ENCODE data around the gene GUCA2B. TPM values are rescaled to one million over a fixed set of nuclear protein-coding genes. Genes with fewer than 3 reads are reported as not detected.

The GUCA2B gene
- total RNA-seq, 1 experiment from 2014 or later = not detected

- no peak overlapping the region for H3K4me3 Mint-ChIP-seq (ENCODE audit: unreplicated experiment)
- H3K9me3 Mint-ChIP-seq (ENCODE audit: unreplicated experiment) = no peaks in the 10 kb centered on the region
- H3K27ac Mint-ChIP-seq (ENCODE audit: low read depth, unreplicated experiment) = no peak overlapping the region
- BruUV-seq (replicated peaks) = no TSS peak
- peaks cover 28% of the 10 kb centered on the region for H3K27me3 Mint-ChIP-seq (ENCODE audit: insufficient read depth, unreplicated experiment)
- no peaks in the 10 kb centered on the region for H3K36me3 Mint-ChIP-seq (ENCODE audit: insufficient read depth, unreplicated experiment)
- intact Hi-C loops (cut with micrococcal nuclease) = no loop called here
- ChIA-PET POLR2A (no interaction called here), CTCF (no interaction called here)
- H3K4me1 Mint-ChIP-seq (ENCODE audit: insufficient read depth, unreplicated experiment) = no peaks in the 10 kb centered on the region
- TF ChIP-seq, protein P1, sequence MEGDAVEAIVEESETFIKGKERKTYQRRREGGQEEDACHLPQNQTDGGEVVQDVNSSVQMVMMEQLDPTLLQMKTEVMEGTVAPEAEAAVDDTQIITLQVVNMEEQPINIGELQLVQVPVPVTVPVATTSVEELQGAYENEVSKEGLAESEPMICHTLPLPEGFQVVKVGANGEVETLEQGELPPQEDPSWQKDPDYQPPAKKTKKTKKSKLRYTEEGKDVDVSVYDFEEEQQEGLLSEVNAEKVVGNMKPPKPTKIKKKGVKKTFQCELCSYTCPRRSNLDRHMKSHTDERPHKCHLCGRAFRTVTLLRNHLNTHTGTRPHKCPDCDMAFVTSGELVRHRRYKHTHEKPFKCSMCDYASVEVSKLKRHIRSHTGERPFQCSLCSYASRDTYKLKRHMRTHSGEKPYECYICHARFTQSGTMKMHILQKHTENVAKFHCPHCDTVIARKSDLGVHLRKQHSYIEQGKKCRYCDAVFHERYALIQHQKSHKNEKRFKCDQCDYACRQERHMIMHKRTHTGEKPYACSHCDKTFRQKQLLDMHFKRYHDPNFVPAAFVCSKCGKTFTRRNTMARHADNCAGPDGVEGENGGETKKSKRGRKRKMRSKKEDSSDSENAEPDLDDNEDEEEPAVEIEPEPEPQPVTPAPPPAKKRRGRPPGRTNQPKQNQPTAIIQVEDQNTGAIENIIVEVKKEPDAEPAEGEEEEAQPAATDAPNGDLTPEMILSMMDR (IDR thresholded peaks at IDR 0.05; ENCODE audit: unreplicated experiment) = no peak
- DNase-seq (ENCODE audit: unreplicated experiment) = no peak
Observed at GRCh38 chr1:42114229-42114628, 39.0 kb upstream of the GUCA2B start.

DNA sequence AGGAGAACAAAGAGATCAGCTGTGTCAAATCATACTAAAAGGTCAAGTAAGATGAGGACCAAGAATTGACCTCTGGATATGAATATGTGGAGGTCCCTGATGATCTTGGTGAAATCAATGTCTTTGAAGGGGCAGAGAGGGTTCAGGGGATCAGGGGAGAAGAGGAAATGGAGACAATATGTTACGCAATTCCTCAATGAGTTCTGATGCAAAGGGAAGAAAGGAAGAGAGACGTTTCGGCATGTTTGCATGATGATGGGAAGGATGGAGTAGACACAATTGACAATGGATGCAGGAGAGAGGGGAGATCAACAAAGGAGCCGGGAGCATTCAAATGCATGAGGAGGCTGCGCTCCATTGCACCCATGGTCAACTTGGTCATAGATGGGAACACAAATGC lies 36.0 kb upstream of the GUCA2B start:
- intact Hi-C loops (cut with micrococcal nuclease) = no loop called here
- ChIA-PET CTCF (no interaction called here), POLR2A (no interaction called here)
- peaks cover 40% of the 10 kb centered on the region for H3K27me3 Mint-ChIP-seq (ENCODE audit: insufficient read depth, unreplicated experiment)
- no TSS peak for BruUV-seq (replicated peaks)
- TF ChIP-seq, protein P1 (IDR thresholded peaks at IDR 0.05; ENCODE audit: unreplicated experiment) = no peak
- H3K27ac Mint-ChIP-seq (ENCODE audit: low read depth, unreplicated experiment) = no peak overlapping the region
- H3K4me1 Mint-ChIP-seq (ENCODE audit: insufficient read depth, unreplicated experiment) = no peaks in the 10 kb centered on the region
- DNase-seq (ENCODE audit: unreplicated experiment) = no peak
- H3K36me3 Mint-ChIP-seq (ENCODE audit: insufficient read depth, unreplicated experiment) = no peaks in the 10 kb centered on the region
- H3K9me3 Mint-ChIP-seq (ENCODE audit: unreplicated experiment) = peaks cover 7% of the 10 kb centered on the region
- no peak overlapping the region for H3K4me3 Mint-ChIP-seq (ENCODE audit: unreplicated experiment)

DNA sequence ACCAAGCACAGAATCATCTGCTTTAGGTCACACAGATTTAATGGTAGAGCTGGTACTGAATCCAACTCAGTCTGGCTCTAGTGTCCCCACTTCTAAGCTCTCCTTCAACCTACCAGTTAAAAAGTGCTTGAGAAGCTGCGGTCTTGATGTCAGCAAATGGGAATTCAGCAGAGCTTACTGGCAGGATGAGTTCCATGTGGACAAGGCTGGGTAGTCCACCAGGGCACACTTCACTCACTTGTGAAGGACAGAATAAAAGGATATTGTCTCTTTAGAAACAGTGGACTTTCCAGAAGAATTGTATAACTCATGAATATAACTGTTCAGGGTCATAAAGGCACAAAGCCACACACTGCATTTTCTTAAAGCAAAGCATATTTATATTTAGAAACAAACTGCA lies 35.1 kb upstream of the GUCA2B start:
- DNase-seq (ENCODE audit: unreplicated experiment) = no peak
- Mint-ChIP-seq H3K4me3 (ENCODE audit: unreplicated experiment) (no peak overlapping the region), H3K27me3 (ENCODE audit: insufficient read depth, unreplicated experiment) (peaks cover 40% of the 10 kb centered on the region), H3K9me3 (ENCODE audit: unreplicated experiment) (peaks cover 7% of the 10 kb centered on the region), H3K4me1 (ENCODE audit: insufficient read depth, unreplicated experiment) (no peaks in the 10 kb centered on the region), H3K36me3 (ENCODE audit: insufficient read depth, unreplicated experiment) (no peaks in the 10 kb centered on the region), H3K27ac (ENCODE audit: low read depth, unreplicated experiment) (no peak overlapping the region)
- ChIA-PET CTCF (no interaction called here), POLR2A (no interaction called here)
- BruUV-seq (replicated peaks) = no TSS peak
- TF ChIP-seq, protein P1 (IDR thresholded peaks at IDR 0.05; ENCODE audit: unreplicated experiment) = no peak
- intact Hi-C loops (cut with micrococcal nuclease) = no loop called here

- H3K9me3 Mint-ChIP-seq (ENCODE audit: unreplicated experiment) = peaks cover 7% of the 10 kb centered on the region
- no peaks in the 10 kb centered on the region for H3K4me1 Mint-ChIP-seq (ENCODE audit: insufficient read depth, unreplicated experiment)
- no peak overlapping the region for H3K27ac Mint-ChIP-seq (ENCODE audit: low read depth, unreplicated experiment)
- ChIA-PET CTCF (no interaction called here), POLR2A (no interaction called here)
- no peaks in the 10 kb centered on the region for H3K36me3 Mint-ChIP-seq (ENCODE audit: insufficient read depth, unreplicated experiment)
- BruUV-seq (replicated peaks) = no TSS peak
- TF ChIP-seq, protein P1 (IDR thresholded peaks at IDR 0.05; ENCODE audit: unreplicated experiment) = no peak
- no peak overlapping the region for H3K4me3 Mint-ChIP-seq (ENCODE audit: unreplicated experiment)
- intact Hi-C loops (cut with micrococcal nuclease) = no loop called here
- H3K27me3 Mint-ChIP-seq (ENCODE audit: insufficient read depth, unreplicated experiment) = peaks cover 43% of the 10 kb centered on the region
- DNase-seq (ENCODE audit: unreplicated experiment) = no peak
Observed at GRCh38 chr1:42122408-42122807, 30.8 kb upstream of the GUCA2B start.

Measured in MCF 10A (cell line).